GM12872 (cell line): ENCODE measurements around the gene AGBL5.

Experiments used
- CTCF ChIP-seq: IDR thresholded peaks from 3 replicates; pipeline ENCODE4 v1.5.1; 2011; ENCODE audit warnings: low read depth, mild to moderate bottlenecking, low read length, moderate library complexity; ENCODE audit not compliant: insufficient read depth

Gene AGBL5

GRCh38 chr2:27086090-27086723 lies 34.7 kb downstream of the AGBL5 start:
- TF ChIP-seq CTCF = peak; percentile 79

- TF ChIP-seq CTCF = 0 out of 3 replicates have a peak, but pooled peaks have one; percentile 3
Measured at GRCh38 chr2:27086724-27087593, 35.5 kb downstream of the AGBL5 start, which contains the start of gene KHK. Gene KHK, plus strand, starts transcription at chr2:27086772. Its CDS starts 488 bp downstream, at chr2:27087260.

- no peak for TF ChIP-seq CTCF
Measured at GRCh38 chr2:27087823-27088410, 36.4 kb downstream of the AGBL5 start.

- no peak for TF ChIP-seq CTCF
Measured at GRCh38 chr2:27088634-27089033, 37.2 kb downstream of the AGBL5 start.

GRCh38 chr2:27089111-27089954 lies 37.9 kb downstream of the AGBL5 start:
- no peak for TF ChIP-seq CTCF

- no peak for TF ChIP-seq CTCF
Measured at GRCh38 chr2:27091746-27092695, 40.6 kb downstream of the AGBL5 start.
